Embryonic facial prominence (tissue), 1 donor: ENCODE measurements around the gene TSPAN4.

ENCODE experiments used
- DNase-seq: peaks from one replicate; pipeline ENCODE4 v3.0.0-alpha.2; 2016; ENCODE audit errors: extremely low spot score

The TSPAN4 gene

GRCh38 chr11:850775-851763, 8.4 kb downstream of the TSPAN4 start:
- DNase-seq: no peak

GRCh38 chr11:852762-853161, 10.1 kb downstream of the TSPAN4 start:
- DNase-seq: no peak

GRCh38 chr11:853682-854448, 11.2 kb downstream of the TSPAN4 start:
- DNase-seq: no peak

GRCh38 chr11:854601-855329, 12.1 kb downstream of the TSPAN4 start:
- no peak for DNase-seq

GRCh38 chr11:855330-855674, 12.7 kb downstream of the TSPAN4 start:
- DNase-seq: no peak

- no peak for DNase-seq
These were observed 13.1 kb downstream of the TSPAN4 start for GRCh38 chr11:855796-856195.

- no peak for DNase-seq
These were observed 13.7 kb downstream of the TSPAN4 start for GRCh38 chr11:856397-856796.

GRCh38 chr11:858053-858761, 15.6 kb downstream of the TSPAN4 start:
- DNase-seq: no peak

GRCh38 chr11:858762-859339, 16.2 kb downstream of the TSPAN4 start:
- DNase-seq: no peak

- no peak for DNase-seq
These were observed 16.9 kb downstream of the TSPAN4 start for GRCh38 chr11:859394-860131.

- no peak for DNase-seq
These were observed 17.8 kb downstream of the TSPAN4 start for GRCh38 chr11:860234-861104.

GRCh38 chr11:861105-861479, 18.4 kb downstream of the TSPAN4 start:
- no peak for DNase-seq

- no peak for DNase-seq
These were observed 19.5 kb downstream of the TSPAN4 start for GRCh38 chr11:862081-862661.

GRCh38 chr11:862696-863022, 20.0 kb downstream of the TSPAN4 start:
- no peak for DNase-seq

GRCh38 chr11:863023-863909, 20.6 kb downstream of the TSPAN4 start:
- DNase-seq: no peak

GRCh38 chr11:863910-864827, 21.5 kb downstream of the TSPAN4 start:
- DNase-seq: no peak

- no peak for DNase-seq
These were observed 22.2 kb downstream of the TSPAN4 start for GRCh38 chr11:864898-865297.
